Stomach (tissue), 4 donors: Measurements from ENCODE around the gene CCDC178.

ENCODE experiments used
- EP300 ChIP-seq: sonication (generic); formaldehyde crosslinking; IDR thresholded peaks from one replicate; pipeline ENCODE4 v1.6.1; 2017; ENCODE audit warnings: antibody characterized with exemption
- POLR2A ChIP-seq, 4 donors: fragments of 450-650 bp; IDR thresholded peaks; one replicate each; pipeline ENCODE4 v1.6.1; 2016; ENCODE audit warnings: antibody characterized with exemption in 4 of 4, control low read depth in 2 of 4, mild to moderate bottlenecking in 1 of 4, moderate library complexity in 1 of 4
- POLR2AphosphoS5 ChIP-seq, 3 donors: sonication (generic); formaldehyde crosslinking; IDR thresholded peaks; one replicate each; pipeline ENCODE4 v1.6.1; 2016; ENCODE audit warnings: antibody characterized with exemption in 3 of 3
- TF ChIP-seq, protein P1 (sequence below), 7 experiments: fragments of 450-650 bp in 4 of 7; fragments of 200-600 bp in 3 of 7; sonication (generic) in 3 of 7; IDR thresholded peaks; one replicate each; pipeline ENCODE4 v1.5.1; 2016 to 2019; ENCODE audit warnings: antibody characterized with exemption in 7 of 7, control low read depth in 2 of 7, mild to moderate bottlenecking in 1 of 7

DNA sequence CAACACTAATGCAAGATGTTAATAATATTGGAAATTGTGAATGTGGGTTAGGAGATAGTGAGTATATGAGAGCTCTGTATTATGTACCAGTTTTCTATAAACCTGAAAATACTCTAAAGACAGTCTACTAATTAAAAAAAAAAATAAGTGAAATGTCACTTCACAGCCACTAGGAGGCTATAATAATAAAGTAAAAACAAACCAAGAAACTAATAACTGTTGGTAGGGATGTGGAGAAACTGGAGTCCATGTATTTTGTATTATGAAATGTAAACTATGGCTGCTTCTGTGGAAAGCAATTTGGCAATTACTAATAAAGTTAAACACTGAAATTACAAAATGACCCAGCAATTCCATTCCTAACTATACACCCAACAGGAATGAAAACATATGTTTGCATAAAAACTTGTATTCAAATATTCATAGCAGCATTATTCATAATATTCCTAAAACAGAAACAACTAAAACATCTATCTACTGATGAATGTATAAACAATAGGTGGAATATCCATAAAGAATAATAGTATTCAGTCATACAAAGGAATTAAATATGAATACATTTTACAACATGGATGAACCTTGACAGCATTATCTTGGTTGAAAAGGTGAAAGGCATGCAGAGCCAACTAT, 36.2 kb downstream of the CCDC178 start:
- TF ChIP-seq POLR2AphosphoS5 (IDR thresholded peaks at IDR 0.05) (no peak), POLR2A (IDR thresholded peaks at IDR 0.05) (no peak), EP300 (no peak)
- TF ChIP-seq, protein P1, sequence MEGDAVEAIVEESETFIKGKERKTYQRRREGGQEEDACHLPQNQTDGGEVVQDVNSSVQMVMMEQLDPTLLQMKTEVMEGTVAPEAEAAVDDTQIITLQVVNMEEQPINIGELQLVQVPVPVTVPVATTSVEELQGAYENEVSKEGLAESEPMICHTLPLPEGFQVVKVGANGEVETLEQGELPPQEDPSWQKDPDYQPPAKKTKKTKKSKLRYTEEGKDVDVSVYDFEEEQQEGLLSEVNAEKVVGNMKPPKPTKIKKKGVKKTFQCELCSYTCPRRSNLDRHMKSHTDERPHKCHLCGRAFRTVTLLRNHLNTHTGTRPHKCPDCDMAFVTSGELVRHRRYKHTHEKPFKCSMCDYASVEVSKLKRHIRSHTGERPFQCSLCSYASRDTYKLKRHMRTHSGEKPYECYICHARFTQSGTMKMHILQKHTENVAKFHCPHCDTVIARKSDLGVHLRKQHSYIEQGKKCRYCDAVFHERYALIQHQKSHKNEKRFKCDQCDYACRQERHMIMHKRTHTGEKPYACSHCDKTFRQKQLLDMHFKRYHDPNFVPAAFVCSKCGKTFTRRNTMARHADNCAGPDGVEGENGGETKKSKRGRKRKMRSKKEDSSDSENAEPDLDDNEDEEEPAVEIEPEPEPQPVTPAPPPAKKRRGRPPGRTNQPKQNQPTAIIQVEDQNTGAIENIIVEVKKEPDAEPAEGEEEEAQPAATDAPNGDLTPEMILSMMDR (IDR thresholded peaks at IDR 0.05) = peak in 1 of 7 experiments; percentile 35
